ENCODE results near the gene PM20D2. TPM values are rescaled to one million over a fixed set of nuclear protein-coding genes. Genes with fewer than 3 reads are reported as not detected.

Gene PM20D2
- polyA plus RNA-seq, 1 experiment = 6.5 TPM

DNA sequence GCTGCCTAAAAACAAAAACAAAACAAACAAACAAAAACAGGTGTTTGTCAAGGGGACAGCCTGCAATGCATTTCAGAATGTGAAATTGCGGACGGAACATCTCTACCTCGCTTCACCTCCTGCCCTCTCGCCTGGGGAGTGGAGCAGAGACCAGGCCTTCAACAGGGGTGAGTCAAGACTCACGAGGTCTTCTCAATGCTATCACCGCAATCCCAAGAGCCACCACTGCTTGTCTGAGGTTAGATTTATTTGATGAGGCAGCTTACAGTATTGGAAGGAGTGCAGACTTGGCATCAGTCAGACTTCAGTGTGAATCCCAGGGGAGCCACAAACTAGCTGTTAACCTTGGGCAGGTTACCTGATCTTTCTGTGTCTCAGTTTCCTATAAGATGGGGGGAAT is 63.6 kb downstream of the PM20D2 start:
- H3K9me3 ChIP-seq (ENCODE audit: control insufficient read depth, insufficient read depth, low read length) = no peaks in the 10 kb centered on the region
- H3K27ac ChIP-seq (ENCODE audit: low read depth, low read length) = no peak overlapping the region
- POLR2A ChIA-PET = no interaction called here
- DNase-seq (ENCODE audit: low read depth, low spot score) = no peak
- TF ChIP-seq, protein P1, sequence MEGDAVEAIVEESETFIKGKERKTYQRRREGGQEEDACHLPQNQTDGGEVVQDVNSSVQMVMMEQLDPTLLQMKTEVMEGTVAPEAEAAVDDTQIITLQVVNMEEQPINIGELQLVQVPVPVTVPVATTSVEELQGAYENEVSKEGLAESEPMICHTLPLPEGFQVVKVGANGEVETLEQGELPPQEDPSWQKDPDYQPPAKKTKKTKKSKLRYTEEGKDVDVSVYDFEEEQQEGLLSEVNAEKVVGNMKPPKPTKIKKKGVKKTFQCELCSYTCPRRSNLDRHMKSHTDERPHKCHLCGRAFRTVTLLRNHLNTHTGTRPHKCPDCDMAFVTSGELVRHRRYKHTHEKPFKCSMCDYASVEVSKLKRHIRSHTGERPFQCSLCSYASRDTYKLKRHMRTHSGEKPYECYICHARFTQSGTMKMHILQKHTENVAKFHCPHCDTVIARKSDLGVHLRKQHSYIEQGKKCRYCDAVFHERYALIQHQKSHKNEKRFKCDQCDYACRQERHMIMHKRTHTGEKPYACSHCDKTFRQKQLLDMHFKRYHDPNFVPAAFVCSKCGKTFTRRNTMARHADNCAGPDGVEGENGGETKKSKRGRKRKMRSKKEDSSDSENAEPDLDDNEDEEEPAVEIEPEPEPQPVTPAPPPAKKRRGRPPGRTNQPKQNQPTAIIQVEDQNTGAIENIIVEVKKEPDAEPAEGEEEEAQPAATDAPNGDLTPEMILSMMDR (IDR thresholded peaks at IDR 0.05; ENCODE audit: low read depth, low read length) = no peak
- CTCF ChIA-PET = no interaction called here
- H3K4me3 ChIP-seq (ENCODE audit: low read depth, low read length) = no peak overlapping the region
- no peaks in the 10 kb centered on the region for H3K27me3 ChIP-seq (ENCODE audit: control insufficient read depth, insufficient read depth, low read length)

DNA sequence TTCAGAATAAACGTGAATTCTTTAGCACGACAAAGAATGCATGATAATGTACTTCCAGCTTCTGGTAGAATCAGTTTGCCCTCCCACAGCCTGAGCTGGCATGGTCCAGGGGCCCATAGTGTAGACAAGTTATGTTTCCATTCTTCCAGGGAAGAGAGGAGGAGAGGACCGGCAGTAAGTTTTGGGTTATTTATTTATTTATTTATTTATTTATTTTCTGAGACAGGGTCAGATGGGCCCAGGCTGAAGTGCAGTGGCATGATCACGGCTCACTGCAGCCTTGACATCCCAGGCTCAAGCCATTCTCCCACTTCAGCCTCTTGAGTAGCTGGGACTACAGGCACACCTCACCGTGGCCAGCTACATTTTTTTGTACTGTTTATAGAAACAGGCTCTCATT is 66.6 kb downstream of the PM20D2 start:
- ChIA-PET POLR2A (interaction anchor here (0.6 kb wide), 1 partner anchor 64 kb away, joined by 4 read pairs; no protein-coding TSS in a partner anchor), CTCF (no interaction called here)
- DNase-seq (ENCODE audit: low read depth, low spot score) = no peak
- no peaks in the 10 kb centered on the region for H3K9me3 ChIP-seq (ENCODE audit: control insufficient read depth, insufficient read depth, low read length)
- no peak overlapping the region for H3K4me3 ChIP-seq (ENCODE audit: low read depth, low read length)
- no peaks in the 10 kb centered on the region for H3K27me3 ChIP-seq (ENCODE audit: control insufficient read depth, insufficient read depth, low read length)
- TF ChIP-seq, protein P1 (IDR thresholded peaks at IDR 0.05; ENCODE audit: low read depth, low read length) = no peak
- no peak overlapping the region for H3K27ac ChIP-seq (ENCODE audit: low read depth, low read length)

DNA sequence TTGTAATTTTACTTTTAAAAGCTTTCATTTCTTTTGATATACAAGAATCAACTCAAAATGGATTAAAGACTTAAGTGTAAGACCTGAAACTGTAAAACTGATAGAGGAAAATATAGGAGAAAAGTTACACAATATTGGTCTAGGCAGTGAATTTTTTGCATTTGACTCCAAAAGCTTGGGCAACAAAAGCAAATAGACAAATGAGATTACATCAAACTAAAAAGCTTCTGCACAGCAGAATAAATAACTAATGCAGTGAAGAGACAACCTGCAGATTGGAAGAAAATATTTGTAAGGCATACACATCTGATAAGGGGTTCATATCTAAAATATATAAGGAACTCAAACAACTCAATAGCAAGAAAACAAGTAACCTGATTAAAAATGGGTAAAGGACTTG is 68.3 kb downstream of the PM20D2 start:
- H3K27ac ChIP-seq (ENCODE audit: low read depth, low read length) = no peak overlapping the region
- DNase-seq (ENCODE audit: low read depth, low spot score) = no peak
- POLR2A ChIA-PET = no interaction called here
- H3K4me3 ChIP-seq (ENCODE audit: low read depth, low read length) = no peak overlapping the region
- H3K27me3 ChIP-seq (ENCODE audit: control insufficient read depth, insufficient read depth, low read length) = no peaks in the 10 kb centered on the region
- H3K9me3 ChIP-seq (ENCODE audit: control insufficient read depth, insufficient read depth, low read length) = no peaks in the 10 kb centered on the region
- TF ChIP-seq, protein P1 (IDR thresholded peaks at IDR 0.05; ENCODE audit: low read depth, low read length) = no peak
- CTCF ChIA-PET = interaction anchor here (0.9 kb wide), 1 partner anchor 315 kb away, joined by 3 read pairs; no protein-coding TSS in a partner anchor

Other genes starting within 250 kb of the PM20D2 start
- 7.8 and 11.2 TPM in 2 replicates for gene RNGTT, start 182.4 kb upstream of the PM20D2 start, polyA plus RNA-seq (2011; rRNA removed)
- 21.0 and 22.6 TPM in 2 replicates for gene PNRC1, start 65.3 kb upstream of the PM20D2 start, polyA plus RNA-seq (2011; rRNA removed)
- 0.04 TPM in 2 replicates for gene SRSF12, start 28.0 kb upstream of the PM20D2 start, polyA plus RNA-seq (2011; rRNA removed)
- not detected in 2 replicates for gene GABRR1, start 71.3 kb downstream of the PM20D2 start, polyA plus RNA-seq (2011; rRNA removed)
- gene GABRR2, start 169.2 kb downstream of the PM20D2 start, polyA plus RNA-seq (2011; rRNA removed) = 0.12 and 0.15 TPM in 2 replicates
- 38.8 and 49.4 TPM in 2 replicates for gene UBE2J1, start 206.7 kb downstream of the PM20D2 start, polyA plus RNA-seq (2011; rRNA removed)

Data from AG04450 (cell line).